Cardiac muscle cell (in vitro differentiated cells and primary cell): ENCODE results near the gene BMP2K. TPM values are rescaled to one million over a fixed set of nuclear protein-coding genes. Genes with fewer than 3 reads are reported as not detected.

Source experiments
- DNase-seq, 2 donors: peaks; one replicate each; pipeline versions ENCODE4 v3.0.0 to v3.0.0-alpha.2; 2010 to 2017; ENCODE audit warnings: low read depth in 1 of 2, low spot score in 1 of 2
- H3K27ac ChIP-seq: fragments of 200-600 bp; sonication (generic); 2 replicates; pipeline ENCODE4 v1.5.1; 2016
- H3K27me3 ChIP-seq: fragments of 200-600 bp; sonication (generic); 2 replicates; pipeline ENCODE4 v1.6.0; 2016; ENCODE audit warnings: control low read depth
- H3K36me3 ChIP-seq: fragments of 200-600 bp; sonication (generic); 2 replicates; pipeline ENCODE4 v1.5.1; 2016; ENCODE audit warnings: control low read depth
- H3K4me1 ChIP-seq: fragments of 200-600 bp; sonication (generic); 2 replicates; pipeline ENCODE4 v1.8.1; 2017; ENCODE audit warnings: low read depth, mild to moderate bottlenecking, mixed run types
- H3K4me3 ChIP-seq: fragments of 200-600 bp; sonication (generic); 2 replicates; pipeline ENCODE4 v1.5.1; 2016; ENCODE audit warnings: mild to moderate bottlenecking
- H3K9me3 ChIP-seq: fragments of 200-600 bp; sonication (generic); 2 replicates; pipeline ENCODE4 v1.5.1; 2017; ENCODE audit warnings: low read depth, mild to moderate bottlenecking, control low read depth
- CTCF ChIP-seq: IDR thresholded peaks from 2 replicates; pipeline ENCODE4 v1.5.1; 2012; ENCODE audit warnings: low read depth, mild to moderate bottlenecking, low read length
- polyA plus RNA-seq: library from polyadenylated mRNA; unstranded; fragments of >200 nt; fragmentation: Nextera tagmentation; extraction: Ambion mirVana; gene quantifications from 2 replicates; pipeline ENCODE4 v1.2.1, GENCODE V29; 2016
- total RNA-seq: library from RNA; depleted of rRNA; stranded (reverse); fragments of >200 nt; gene quantifications from 2 replicates; pipeline ENCODE4 v1.2.3, GENCODE V29; 2016

Gene BMP2K
- total and polyA plus RNA-seq, 2 experiments from 2014 or later: 5.4 to 14.6 TPM

GRCh38 chr4:78953769-78954666, 177.9 kb downstream of the BMP2K start:
- peak; percentile 41 for TF ChIP-seq CTCF
- peak; percentile 25 to 68 for DNase-seq
- Histone ChIP-seq H3K27ac (no peak overlapping the region), H3K9me3 (no peaks in the 10 kb centered on the region), H3K36me3 (no peaks in the 10 kb centered on the region), H3K27me3 (no peaks in the 10 kb centered on the region), H3K4me3 (no peak overlapping the region), H3K4me1 (peaks cover 6% of the 10 kb centered on the region)

- no peaks in the 10 kb centered on the region for H3K9me3 ChIP-seq
- DNase-seq: peak in 1 of 2 donors; percentile 25
- H3K4me3 ChIP-seq: no peak overlapping the region
- peaks cover 6% of the 10 kb centered on the region for H3K4me1 ChIP-seq
- no peak for TF ChIP-seq CTCF
- H3K36me3 ChIP-seq: no peaks in the 10 kb centered on the region
- H3K27ac ChIP-seq: no peak overlapping the region
- H3K27me3 ChIP-seq: no peaks in the 10 kb centered on the region
Measured at GRCh38 chr4:78956975-78957374, 180.8 kb downstream of the BMP2K start.

GRCh38 chr4:78960926-78961325, 184.8 kb downstream of the BMP2K start:
- H3K27ac ChIP-seq: no peak overlapping the region
- no peak overlapping the region for H3K4me3 ChIP-seq
- no peaks in the 10 kb centered on the region for H3K27me3 ChIP-seq
- peaks cover 6% of the 10 kb centered on the region for H3K4me1 ChIP-seq
- no peak for TF ChIP-seq CTCF
- DNase-seq: no peak
- no peaks in the 10 kb centered on the region for H3K9me3 ChIP-seq
- H3K36me3 ChIP-seq: no peaks in the 10 kb centered on the region

Other genes with a start within 250 kb of the BMP2K start
- 18.7 and 38.1 TPM in 2 replicates for gene ANXA3, start 224.6 kb upstream of the BMP2K start, total RNA-seq
- gene ANXA3, start 224.6 kb upstream of the BMP2K start, polyA plus RNA-seq: 23.7 and 33.3 TPM in 2 replicates
- 11.9 and 17.3 TPM in 2 replicates for gene PAQR3, start 163.1 kb downstream of the BMP2K start, total RNA-seq
- gene PAQR3, start 163.1 kb downstream of the BMP2K start, polyA plus RNA-seq: 17.8 and 35.9 TPM in 2 replicates